CD4-positive, alpha-beta T cell (primary cell): ENCODE data around the gene GRN. TPM values are rescaled to one million over a fixed set of nuclear protein-coding genes. Genes with fewer than 3 reads are reported as not detected.

ENCODE experiments used
- ATAC-seq: fragments of 200-7000 bp; cut with Tn5 transposase; one replicate; pipeline ENCODE4 v1.10.0; 2022; ENCODE audit warnings: mild to moderate bottlenecking; ENCODE audit not compliant: poor library complexity
- CTCF ChIA-PET: fragments of 350-600 bp; sonication (Branson Sonifier 250); formaldehyde crosslinking; loops from one replicate; lab custom pipeline; 2021; ENCODE audit warnings: antibody characterized with exemption, inconsistent platforms; lab: Charles Lee
- POLR2A ChIA-PET: fragments of 350-600 bp; sonication (Branson Sonifier 250); formaldehyde crosslinking; loops from one replicate; lab custom pipeline; 2021; ENCODE audit warnings: antibody characterized with exemption, inconsistent platforms; lab: Charles Lee
- DNase-seq, 14 experiments: peaks; one replicate each; pipeline ENCODE4 v3.0.0-alpha.2; 2013 to 2020; ENCODE audit warnings: mixed read lengths in 2 of 14
- H3K27ac ChIP-seq, 2 donors: one replicate each; pipeline versions ENCODE4 v1.5.1 to v1.7.0; 2013; ENCODE audit warnings: low read length in 2 of 2, low read depth in 1 of 2, mild to moderate bottlenecking in 1 of 2
- H3K27me3 ChIP-seq, 2 experiments: 1 replicate in 1 of 2; 2 replicates in 1 of 2; pipeline versions ENCODE4 v1.6.1 to v1.7.0; 2013; ENCODE audit warnings: low read length in 2 of 2, control low read depth in 1 of 2, mild to moderate bottlenecking in 1 of 2, moderate library complexity in 1 of 2; ENCODE audit not compliant: insufficient read depth in 2 of 2, control insufficient read depth in 1 of 2
- H3K36me3 ChIP-seq: one replicate; pipeline ENCODE4 v1.6.1; 2013; ENCODE audit warnings: low read length, control low read depth; ENCODE audit not compliant: insufficient read depth
- H3K4me1 ChIP-seq: one replicate; pipeline ENCODE4 v1.6.1; 2013; ENCODE audit warnings: low read length, control low read depth; ENCODE audit not compliant: insufficient read depth
- H3K4me3 ChIP-seq: one replicate; pipeline ENCODE4 v1.5.1; 2013; ENCODE audit warnings: mild to moderate bottlenecking, low read length, moderate library complexity
- H3K9me3 ChIP-seq, 2 experiments: 1 replicate in 1 of 2; 2 replicates in 1 of 2; pipeline versions ENCODE4 v1.6.1 to v1.7.0; 2013; ENCODE audit warnings: low read length in 2 of 2, mild to moderate bottlenecking in 2 of 2, control low read depth in 1 of 2, moderate library complexity in 1 of 2; ENCODE audit not compliant: control insufficient read depth in 1 of 2, insufficient read depth in 1 of 2
- H3K27ac Mint-ChIP-seq: one replicate; pipeline ENCODE4 v1.8.0; 2020; ENCODE audit warnings: mixed read lengths
- H3K27me3 Mint-ChIP-seq: one replicate; pipeline ENCODE4 v1.8.0; 2021; ENCODE audit warnings: mixed read lengths
- H3K36me3 Mint-ChIP-seq: one replicate; pipeline ENCODE4 v1.8.0; 2021; ENCODE audit warnings: low read depth, mixed read lengths
- H3K4me1 Mint-ChIP-seq: one replicate; pipeline ENCODE4 v1.8.0; 2021; ENCODE audit warnings: low read depth, mixed read lengths
- H3K4me3 Mint-ChIP-seq: one replicate; pipeline ENCODE4 v1.8.0; 2020; ENCODE audit warnings: mild to moderate bottlenecking, mixed read lengths
- H3K9me3 Mint-ChIP-seq: one replicate; pipeline ENCODE4 v1.8.0; 2020; ENCODE audit warnings: mixed read lengths
- intact Hi-C, 2 experiments: fragments of 100-400 bp; cut with DNase I in 1 of 2; cut with micrococcal nuclease in 1 of 2; formaldehyde crosslinking; loops; one replicate each; pipeline versions ENCODE4 v1.15.1 to v1.9.0; 2023 to 2025; cut with DNase I, micrococcal nuclease
- total RNA-seq, 174 experiments: library from RNA in 2 of 174; stranded (reverse) in 2 of 174; gene quantifications; one replicate each; pipeline ENCODE4 v1.2.3 and lab custom pipeline; 2021 to 2026
- TF ChIP-seq, protein P1 (sequence below): fragments of 200-600 bp; IDR thresholded peaks from one replicate; pipeline ENCODE4 v1.8.0; 2022; ENCODE audit warnings: antibody characterized with exemption, mild to moderate bottlenecking

GRN gene
- total RNA-seq, 2 experiments from 2014 or later = 15.3 to 16.1 TPM

DNA sequence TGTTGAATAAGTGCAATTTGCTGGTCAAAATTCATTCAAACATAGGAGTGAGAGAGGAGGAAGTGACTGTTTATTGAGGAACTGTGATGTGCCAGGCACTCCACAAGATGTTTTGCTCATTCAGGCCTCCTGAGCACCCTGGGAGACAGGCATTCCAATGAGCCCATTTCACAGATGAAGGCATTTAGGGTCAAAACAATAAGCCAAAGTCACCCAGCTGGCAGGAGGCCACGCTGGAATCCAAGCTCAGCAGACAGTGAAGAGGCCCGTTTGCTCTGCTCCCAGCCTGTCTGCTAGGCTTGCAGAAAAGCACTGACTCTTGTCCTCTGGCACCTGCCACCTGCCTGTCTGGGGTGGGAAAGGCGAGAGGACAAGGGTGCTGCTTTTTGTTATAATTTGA is 10.4 kb upstream of the GRN start:
- peaks cover 6% of the 10 kb centered on the region for H3K4me1 ChIP-seq
- H3K4me1 Mint-ChIP-seq = peaks cover 6% of the 10 kb centered on the region
- no peaks in the 10 kb centered on the region for H3K27me3 ChIP-seq
- no peak for ATAC-seq
- ChIA-PET POLR2A (no interaction called here), CTCF (no interaction called here)
- H3K9me3 ChIP-seq = no peaks in the 10 kb centered on the region
- H3K9me3 Mint-ChIP-seq = no peaks in the 10 kb centered on the region
- no peak overlapping the region for H3K4me3 ChIP-seq
- no peak overlapping the region for H3K27ac Mint-ChIP-seq
- DNase-seq = no peak
- TF ChIP-seq, protein P1, sequence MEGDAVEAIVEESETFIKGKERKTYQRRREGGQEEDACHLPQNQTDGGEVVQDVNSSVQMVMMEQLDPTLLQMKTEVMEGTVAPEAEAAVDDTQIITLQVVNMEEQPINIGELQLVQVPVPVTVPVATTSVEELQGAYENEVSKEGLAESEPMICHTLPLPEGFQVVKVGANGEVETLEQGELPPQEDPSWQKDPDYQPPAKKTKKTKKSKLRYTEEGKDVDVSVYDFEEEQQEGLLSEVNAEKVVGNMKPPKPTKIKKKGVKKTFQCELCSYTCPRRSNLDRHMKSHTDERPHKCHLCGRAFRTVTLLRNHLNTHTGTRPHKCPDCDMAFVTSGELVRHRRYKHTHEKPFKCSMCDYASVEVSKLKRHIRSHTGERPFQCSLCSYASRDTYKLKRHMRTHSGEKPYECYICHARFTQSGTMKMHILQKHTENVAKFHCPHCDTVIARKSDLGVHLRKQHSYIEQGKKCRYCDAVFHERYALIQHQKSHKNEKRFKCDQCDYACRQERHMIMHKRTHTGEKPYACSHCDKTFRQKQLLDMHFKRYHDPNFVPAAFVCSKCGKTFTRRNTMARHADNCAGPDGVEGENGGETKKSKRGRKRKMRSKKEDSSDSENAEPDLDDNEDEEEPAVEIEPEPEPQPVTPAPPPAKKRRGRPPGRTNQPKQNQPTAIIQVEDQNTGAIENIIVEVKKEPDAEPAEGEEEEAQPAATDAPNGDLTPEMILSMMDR = no peak
- H3K27ac ChIP-seq = no peak overlapping the region
- H3K4me3 Mint-ChIP-seq = no peak overlapping the region
- H3K36me3 Mint-ChIP-seq = no peaks in the 10 kb centered on the region
- no peaks in the 10 kb centered on the region for H3K36me3 ChIP-seq
- H3K27me3 Mint-ChIP-seq = peaks cover 4% of the 10 kb centered on the region
- intact Hi-C loops = loop anchor here in 1 of 2 experiments (5.0 kb wide), 1 partner anchor 192 kb away; the partner anchor contains the start of gene HROB

DNA sequence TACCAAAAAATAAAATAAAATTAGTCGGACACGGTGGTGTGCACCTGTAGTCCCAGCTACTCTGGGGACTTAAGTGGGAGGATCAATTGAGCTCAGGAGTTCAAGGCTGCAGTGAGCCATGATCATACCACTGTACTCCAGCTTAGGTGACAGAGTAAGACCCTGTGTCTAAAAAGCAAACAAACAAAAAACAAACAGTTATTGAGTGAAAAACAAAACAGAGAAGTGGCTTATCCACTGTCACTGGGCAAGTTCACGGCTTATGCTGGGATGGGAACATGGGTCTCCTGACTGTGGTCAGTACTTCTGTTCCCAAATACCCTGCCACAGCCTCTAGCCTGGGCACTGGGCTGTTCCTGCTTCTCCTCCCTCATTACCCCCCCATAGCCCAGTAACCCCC is 9.5 kb upstream of the GRN start:
- no peak for DNase-seq
- Mint-ChIP-seq H3K27me3 (peaks cover 8% of the 10 kb centered on the region), H3K9me3 (no peaks in the 10 kb centered on the region), H3K4me1 (peaks cover 6% of the 10 kb centered on the region), H3K4me3 (no peak overlapping the region), H3K27ac (no peak overlapping the region), H3K36me3 (no peaks in the 10 kb centered on the region)
- H3K27me3 ChIP-seq = no peaks in the 10 kb centered on the region
- no peaks in the 10 kb centered on the region for H3K36me3 ChIP-seq
- H3K4me1 ChIP-seq = peaks cover 6% of the 10 kb centered on the region
- no peak for ATAC-seq
- intact Hi-C loops = no loop called here
- H3K9me3 ChIP-seq = no peaks in the 10 kb centered on the region
- ChIA-PET POLR2A (no interaction called here), CTCF (no interaction called here)
- no peak overlapping the region for H3K4me3 ChIP-seq
- TF ChIP-seq, protein P1 = no peak
- H3K27ac ChIP-seq = no peak overlapping the region

- Histone ChIP-seq H3K4me3 (no peak overlapping the region), H3K9me3 (no peaks in the 10 kb centered on the region), H3K4me1 (peaks cover 4% of the 10 kb centered on the region), H3K27ac (no peak overlapping the region), H3K27me3 (no peaks in the 10 kb centered on the region), H3K36me3 (no peaks in the 10 kb centered on the region)
- intact Hi-C loops = no loop called here
- H3K4me1 Mint-ChIP-seq = peaks cover 6% of the 10 kb centered on the region
- CTCF ChIA-PET = interaction anchor here (0.7 kb wide), 1 partner anchor 9 kb away, joined by 3 read pairs; the partner anchor contains the start of gene GRN
- no peak for ATAC-seq
- no peak overlapping the region for H3K4me3 Mint-ChIP-seq
- no peaks in the 10 kb centered on the region for H3K9me3 Mint-ChIP-seq
- DNase-seq = no peak
- no peak overlapping the region for H3K27ac Mint-ChIP-seq
- H3K27me3 Mint-ChIP-seq = peaks cover 9% of the 10 kb centered on the region
- no peaks in the 10 kb centered on the region for H3K36me3 Mint-ChIP-seq
- POLR2A ChIA-PET = no interaction called here
- TF ChIP-seq, protein P1 = no peak
Observed at GRCh38 chr17:44335968-44336367, 9.1 kb upstream of the GRN start.
